Left renal cortex interstitium (tissue), 4 donors: Measurements from ENCODE around the gene CHAC1. TPM values are rescaled to one million over a fixed set of nuclear protein-coding genes. Genes with fewer than 3 reads are reported as not detected.
"Not testable (repeated sequence)": the region's sequence is repeated elsewhere in the genome, so short reads cannot be mapped to it uniquely, and the experiment has no call there.

ENCODE experiments used
- DNase-seq, 4 donors: peaks; one replicate each; pipeline ENCODE4 v3.0.0-alpha.2; 2013; ENCODE audit warnings: low read depth in 4 of 4, low spot score in 2 of 4, missing footprints in 1 of 4
- polyA plus RNA-seq, 4 donors: library from polyadenylated mRNA; unstranded; fragments of 120-200 nt; gene quantifications; one replicate each; pipeline ENCODE4 v1.2.1, GENCODE V29; 2013; ENCODE audit not compliant: insufficient read length in 4 of 4

CHAC1 gene
- polyA plus RNA-seq, 4 donors = 3.1 to 4.9 (median 3.8) TPM

GRCh38 chr15:40936709-40937666 is 16.3 kb upstream of the CHAC1 start:
- no peak for DNase-seq

GRCh38 chr15:40937762-40938535 is 15.3 kb upstream of the CHAC1 start:
- DNase-seq = no peak

- no peak for DNase-seq
Measured at GRCh38 chr15:40938536-40938870, 14.8 kb upstream of the CHAC1 start.

- DNase-seq = no peak
Measured at GRCh38 chr15:40940296-40940801, 12.9 kb upstream of the CHAC1 start.

GRCh38 chr15:40941068-40941527 is 12.2 kb upstream of the CHAC1 start:
- DNase-seq = no peak

- DNase-seq = peak in 1 of 4 donors; percentile 68
Measured at GRCh38 chr15:40941528-40942336, 11.5 kb upstream of the CHAC1 start.

- DNase-seq = no peak
Measured at GRCh38 chr15:40942337-40942854, 10.9 kb upstream of the CHAC1 start.

- DNase-seq = no peak
Measured at GRCh38 chr15:40942878-40943277, 10.4 kb upstream of the CHAC1 start.

- no peak for DNase-seq
Measured at GRCh38 chr15:40943764-40944365, 9.4 kb upstream of the CHAC1 start.

- no peak for DNase-seq
Measured at GRCh38 chr15:40944510-40945296, 8.6 kb upstream of the CHAC1 start.

GRCh38 chr15:40948706-40949473 is 4.4 kb upstream of the CHAC1 start:
- DNase-seq = no peak

GRCh38 chr15:40949756-40950207 is 3.5 kb upstream of the CHAC1 start:
- no peak for DNase-seq

GRCh38 chr15:40951764-40952163 is 1.5 kb upstream of the CHAC1 start:
- no peak for DNase-seq

- no peak for DNase-seq
Measured at GRCh38 chr15:40952301-40952900, 870 bp upstream of the CHAC1 start.

GRCh38 chr15:40953713-40954074 is 423 bp downstream of the CHAC1 start:
- no peak for DNase-seq

GRCh38 chr15:40954158-40954848 is 1.0 kb downstream of the CHAC1 start:
- not testable (repeated sequence) for DNase-seq

- DNase-seq = no peak
Measured at GRCh38 chr15:40955141-40955903, 2.1 kb downstream of the CHAC1 start.
